Panc1 (cell line): Measurements from ENCODE around the gene PRR36. TPM values are rescaled to one million over a fixed set of nuclear protein-coding genes. Genes with fewer than 3 reads are reported as not detected.
A peak's percentile ranks its signal among the peaks of the same experiment; 100 is the strongest.

Experiments used
- ATAC-seq: fragments of 200-7000 bp; cut with Tn5 transposase; 2 replicates; pipeline ENCODE4 v1.9.1; 2020; ENCODE audit warnings: mild to moderate bottlenecking, moderate library complexity
- Bru-seq: library from RNA; stranded (reverse); fragments of 400-500 nt; gene quantifications from one replicate; lab custom pipeline; 2021; lab: Mats Ljungman, UMichigan
- BruChase-seq, 2 experiments: library from RNA; stranded (reverse); fragments of 400-500 nt; gene quantifications; one replicate each; lab custom pipeline; 2021; lab: Mats Ljungman, UMichigan
- BruUV-seq: library from RNA; stranded (reverse); fragments of 400-500 nt; replicated peaks from 2 replicates; lab custom pipeline; 2021; lab: Mats Ljungman, UMichigan
- CTCF ChIA-PET: fragments of 300-600 bp; sonication (Branson Sonifier 250); formaldehyde crosslinking; loops from one replicate; lab custom pipeline; 2022; ENCODE audit warnings: antibody characterized with exemption; lab: Charles Lee
- POLR2A ChIA-PET: fragments of 300-600 bp; sonication (Branson Sonifier 250); formaldehyde crosslinking; loops from one replicate; lab custom pipeline; 2022; ENCODE audit warnings: antibody characterized with exemption; lab: Charles Lee
- DNase-seq: peaks from one replicate; pipeline ENCODE4 v3.0.0-alpha.2; 2010; ENCODE audit warnings: low read depth, low spot score
- H3K27ac ChIP-seq: 2 replicates; pipeline ENCODE4 v1.5.1; 2011; ENCODE audit warnings: mild to moderate bottlenecking, low read length, inconsistent platforms
- H3K27me3 ChIP-seq: fragments of 200-500 bp; sonication (Bioruptor generic); 2 replicates; pipeline ENCODE4 v1.6.0; 2014; ENCODE audit warnings: low read length, inconsistent platforms; ENCODE audit not compliant: control insufficient read depth, insufficient read depth
- H3K36me3 ChIP-seq: fragments of 200-500 bp; sonication (Bioruptor generic); 2 replicates; pipeline ENCODE4 v1.5.1; 2014; ENCODE audit warnings: inconsistent platforms, mild to moderate bottlenecking, low read length, moderate library complexity; ENCODE audit not compliant: control insufficient read depth, insufficient read depth
- H3K4me1 ChIP-seq: 2 replicates; pipeline ENCODE4 v1.5.1; 2011; ENCODE audit warnings: inconsistent platforms, mild to moderate bottlenecking, low read length, moderate library complexity; ENCODE audit not compliant: control insufficient read depth, insufficient read depth
- H3K4me3 ChIP-seq, 2 experiments: 2 replicates each; pipeline ENCODE4 v1.5.1; 2011 to 2012; ENCODE audit warnings: low read depth in 2 of 2, low read length in 2 of 2, mild to moderate bottlenecking in 2 of 2, inconsistent platforms in 1 of 2, moderate library complexity in 1 of 2
- H3K9me3 ChIP-seq: fragments of 200-500 bp; sonication (Bioruptor generic); 2 replicates; pipeline ENCODE4 v1.5.1; 2014; ENCODE audit warnings: low read depth, mild to moderate bottlenecking, inconsistent platforms, low read length, moderate library complexity; ENCODE audit not compliant: control insufficient read depth, insufficient read depth
- POLR2AphosphoS5 ChIP-seq: IDR thresholded peaks from 2 replicates; pipeline ENCODE4 v1.6.1; 2012; ENCODE audit warnings: mild to moderate bottlenecking, low read depth, low read length, moderate library complexity
- SIN3A ChIP-seq: IDR thresholded peaks from 2 replicates; pipeline ENCODE4 v1.6.1; 2012; ENCODE audit warnings: low read depth, mild to moderate bottlenecking, low read length, moderate library complexity, borderline replicate concordance; ENCODE audit not compliant: insufficient read depth
- TCF7L2 ChIP-seq: IDR thresholded peaks from 2 replicates; pipeline ENCODE4 v1.6.1; 2011; ENCODE audit warnings: mild to moderate bottlenecking, low read depth, low read length, inconsistent platforms
- in situ Hi-C: cut with HindIII; loops from 2 replicates; pipeline ENCODE4 v1.10.0; 2016; ENCODE audit warnings: low sequenced_read_pairs, low pct_unique_long_range_greater_than_20kb
- intact Hi-C: fragments of 100-400 bp; cut with micrococcal nuclease; formaldehyde crosslinking; loops from one replicate; pipeline ENCODE4 v1.10.0; 2022; ENCODE audit not compliant: unreplicated experiment
- long read RNA-seq: library from polyadenylated mRNA; unstranded; transcript quantifications from one replicate; pipeline ENCODE4 v2.0.0, GENCODE V29; 2021; ENCODE audit not compliant: unreplicated experiment
- polyA plus RNA-seq: library from polyadenylated mRNA; unstranded; fragments of >200 nt; gene quantifications from one replicate; pipeline ENCODE4 v1.2.1, GENCODE V29; 2012; ENCODE audit warnings: missing spikeins; ENCODE audit not compliant: insufficient read length
- total RNA-seq: library from RNA; stranded (reverse); gene quantifications from one replicate; pipeline ENCODE4 v1.2.1, GENCODE V29; 2021; ENCODE audit not compliant: unreplicated experiment
- TF ChIP-seq, protein P1 (sequence below), 2 experiments: IDR thresholded peaks; 2 replicates each; pipeline ENCODE4 v1.6.1; 2011 to 2012; ENCODE audit warnings: low read depth in 2 of 2, control low read depth in 1 of 2, low read length in 1 of 2, mild to moderate bottlenecking in 1 of 2, moderate library complexity in 1 of 2; ENCODE audit not compliant: insufficient read depth in 1 of 2
- TF ChIP-seq, protein P2 (sequence below): fragments of 450-650 bp; IDR thresholded peaks from 2 replicates; pipeline ENCODE4 v1.5.1; 2017; ENCODE audit warnings: mild to moderate bottlenecking

Gene PRR36
- total RNA-seq = 3.7 TPM
- 8.8 TPM for polyA plus RNA-seq
- Bru-seq, nascent RNA = percentile 34 among the genes with signal in this experiment
- percentile 34 among the genes with signal in this experiment for BruChase-seq, experiment 1, labeled RNA remaining after a 2-hour chase
- BruChase-seq, experiment 2, labeled RNA remaining after a 6-hour chase = percentile 54 among the genes with signal in this experiment
- long read RNA-seq, partial matches to known transcripts = 3 of 5 reads
- long read RNA-seq, other reads (novel, unspliced or antisense) = 2 of 5 reads

DNA sequence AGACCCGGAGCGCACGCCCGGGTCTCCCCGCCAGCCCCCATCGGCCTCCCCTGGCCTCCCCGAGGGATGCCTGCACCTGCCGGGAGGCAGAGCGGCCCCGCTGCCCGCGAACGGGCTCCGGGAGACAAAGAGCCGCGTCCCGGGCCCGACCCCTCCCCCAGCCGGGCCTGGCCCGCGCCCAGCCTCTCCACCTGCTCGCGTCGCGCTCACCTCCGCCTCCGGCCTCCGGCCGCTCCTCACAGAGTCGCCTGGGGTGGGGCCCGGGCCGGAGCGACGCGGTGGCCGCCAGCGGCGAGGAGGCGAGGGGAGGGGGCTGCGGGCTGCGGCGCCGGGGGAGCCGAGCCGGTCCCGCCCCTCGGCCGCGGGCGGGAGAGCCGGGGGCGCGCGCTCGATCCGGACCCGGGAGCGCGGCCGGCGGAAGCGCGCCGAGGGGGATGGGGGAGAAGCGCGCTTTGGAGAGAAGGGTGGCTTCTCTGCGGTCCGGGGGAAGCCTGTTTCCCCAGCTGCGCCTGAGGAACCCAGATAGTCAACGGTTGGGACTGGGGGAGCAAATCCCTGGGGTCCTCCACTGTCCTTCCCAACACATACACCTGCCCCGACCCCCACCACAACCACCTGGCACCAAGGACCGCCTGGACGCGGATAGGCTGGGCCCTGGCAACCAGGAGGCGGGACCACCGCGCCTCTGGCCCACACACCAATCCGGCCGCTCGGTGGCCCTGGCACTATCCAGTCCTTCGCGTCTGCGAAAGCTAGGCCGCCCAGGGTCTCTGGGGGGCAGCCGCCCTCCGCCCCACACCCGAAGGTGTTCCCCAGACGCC, at the start of gene PRR36:
TSS of gene PRR36 (minus strand) at position 315 of the 821 bp plus-strand sequence. CDS start 701 bp downstream, outside the sequence.
- H3K27me3 ChIP-seq = no peaks in the 10 kb centered on the region
- H3K4me1 ChIP-seq = no peaks in the 10 kb centered on the region
- POLR2A ChIA-PET = interaction anchor here (0.7 kb wide), 1 partner anchor 10 kb away, joined by 5 read pairs; no protein-coding TSS in a partner anchor
- no TSS peak for BruUV-seq
- CTCF ChIA-PET = no interaction called here
- H3K36me3 ChIP-seq = no peaks in the 10 kb centered on the region
- H3K9me3 ChIP-seq = no peaks in the 10 kb centered on the region
- intact Hi-C loops = no loop called here
- no peak within 1 kb of the TSS for H3K27ac ChIP-seq
- DNase-seq (no peak), ATAC-seq (peak; percentile 42; the same call in 1 of the 2 replicates)
- TF ChIP-seq POLR2AphosphoS5 (no peak), TCF7L2 (no peak), SIN3A (no peak)
- peak within 1 kb of the TSS; percentile 45 to 49 for H3K4me3 ChIP-seq
- in situ Hi-C loops = no loop called here

GRCh38 chr19:7923295-7924191, 49.4 kb upstream of the PRR36 start:
- Histone ChIP-seq H3K4me3 (no peak overlapping the region; a peak in 1 of 4 replicates), H3K4me1 (peaks cover 40% of the 10 kb centered on the region), H3K9me3 (no peaks in the 10 kb centered on the region), H3K27me3 (no peaks in the 10 kb centered on the region), H3K36me3 (no peaks in the 10 kb centered on the region; the same call in 1 of the 2 replicates), H3K27ac (peak overlapping the region; percentile 0; the same call in 1 of the 2 replicates)
- POLR2A ChIA-PET = no interaction called here
- DNase-seq (no peak), ATAC-seq (no peak)
- CTCF ChIA-PET = interaction anchor here (0.5 kb wide), 1 partner anchor 21 kb away, joined by 3 read pairs; no protein-coding TSS in a partner anchor
- TF ChIP-seq POLR2AphosphoS5 (peak; percentile 59), SIN3A (no peak)
- intact Hi-C loops = no loop called here
- BruUV-seq = no TSS peak
- in situ Hi-C loops = no loop called here

DNA sequence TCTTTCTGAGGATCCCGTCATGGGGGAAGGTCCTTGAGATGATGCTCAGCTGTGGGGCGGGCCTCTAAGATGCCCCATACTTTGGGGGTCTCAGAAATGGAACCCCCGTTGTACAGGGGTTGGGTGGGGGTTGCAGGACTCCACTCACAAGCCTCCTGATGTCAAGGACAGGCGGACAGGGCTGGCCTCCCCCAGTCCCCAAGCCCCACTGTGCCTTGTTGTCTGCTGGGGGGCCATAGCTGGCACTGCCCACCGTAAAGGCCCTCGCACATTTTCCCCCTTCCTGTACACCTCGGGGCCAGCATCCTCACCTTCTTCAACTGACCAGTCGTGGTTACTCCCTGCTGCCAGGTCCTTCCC, 48.6 kb upstream of the PRR36 start:
- in situ Hi-C loops = no loop called here
- no peak for TF ChIP-seq TCF7L2
- no peak for TF ChIP-seq SIN3A
- no peak for TF ChIP-seq POLR2AphosphoS5
- TF ChIP-seq, protein P1, sequence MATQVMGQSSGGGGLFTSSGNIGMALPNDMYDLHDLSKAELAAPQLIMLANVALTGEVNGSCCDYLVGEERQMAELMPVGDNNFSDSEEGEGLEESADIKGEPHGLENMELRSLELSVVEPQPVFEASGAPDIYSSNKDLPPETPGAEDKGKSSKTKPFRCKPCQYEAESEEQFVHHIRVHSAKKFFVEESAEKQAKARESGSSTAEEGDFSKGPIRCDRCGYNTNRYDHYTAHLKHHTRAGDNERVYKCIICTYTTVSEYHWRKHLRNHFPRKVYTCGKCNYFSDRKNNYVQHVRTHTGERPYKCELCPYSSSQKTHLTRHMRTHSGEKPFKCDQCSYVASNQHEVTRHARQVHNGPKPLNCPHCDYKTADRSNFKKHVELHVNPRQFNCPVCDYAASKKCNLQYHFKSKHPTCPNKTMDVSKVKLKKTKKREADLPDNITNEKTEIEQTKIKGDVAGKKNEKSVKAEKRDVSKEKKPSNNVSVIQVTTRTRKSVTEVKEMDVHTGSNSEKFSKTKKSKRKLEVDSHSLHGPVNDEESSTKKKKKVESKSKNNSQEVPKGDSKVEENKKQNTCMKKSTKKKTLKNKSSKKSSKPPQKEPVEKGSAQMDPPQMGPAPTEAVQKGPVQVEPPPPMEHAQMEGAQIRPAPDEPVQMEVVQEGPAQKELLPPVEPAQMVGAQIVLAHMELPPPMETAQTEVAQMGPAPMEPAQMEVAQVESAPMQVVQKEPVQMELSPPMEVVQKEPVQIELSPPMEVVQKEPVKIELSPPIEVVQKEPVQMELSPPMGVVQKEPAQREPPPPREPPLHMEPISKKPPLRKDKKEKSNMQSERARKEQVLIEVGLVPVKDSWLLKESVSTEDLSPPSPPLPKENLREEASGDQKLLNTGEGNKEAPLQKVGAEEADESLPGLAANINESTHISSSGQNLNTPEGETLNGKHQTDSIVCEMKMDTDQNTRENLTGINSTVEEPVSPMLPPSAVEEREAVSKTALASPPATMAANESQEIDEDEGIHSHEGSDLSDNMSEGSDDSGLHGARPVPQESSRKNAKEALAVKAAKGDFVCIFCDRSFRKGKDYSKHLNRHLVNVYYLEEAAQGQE (IDR thresholded peaks at IDR 0.05; ENCODE audit: insufficient read depth in 1 of 2, low read depth in 2 of 2, low read length in 1 of 2) = no peak
- TF ChIP-seq, protein P2, sequence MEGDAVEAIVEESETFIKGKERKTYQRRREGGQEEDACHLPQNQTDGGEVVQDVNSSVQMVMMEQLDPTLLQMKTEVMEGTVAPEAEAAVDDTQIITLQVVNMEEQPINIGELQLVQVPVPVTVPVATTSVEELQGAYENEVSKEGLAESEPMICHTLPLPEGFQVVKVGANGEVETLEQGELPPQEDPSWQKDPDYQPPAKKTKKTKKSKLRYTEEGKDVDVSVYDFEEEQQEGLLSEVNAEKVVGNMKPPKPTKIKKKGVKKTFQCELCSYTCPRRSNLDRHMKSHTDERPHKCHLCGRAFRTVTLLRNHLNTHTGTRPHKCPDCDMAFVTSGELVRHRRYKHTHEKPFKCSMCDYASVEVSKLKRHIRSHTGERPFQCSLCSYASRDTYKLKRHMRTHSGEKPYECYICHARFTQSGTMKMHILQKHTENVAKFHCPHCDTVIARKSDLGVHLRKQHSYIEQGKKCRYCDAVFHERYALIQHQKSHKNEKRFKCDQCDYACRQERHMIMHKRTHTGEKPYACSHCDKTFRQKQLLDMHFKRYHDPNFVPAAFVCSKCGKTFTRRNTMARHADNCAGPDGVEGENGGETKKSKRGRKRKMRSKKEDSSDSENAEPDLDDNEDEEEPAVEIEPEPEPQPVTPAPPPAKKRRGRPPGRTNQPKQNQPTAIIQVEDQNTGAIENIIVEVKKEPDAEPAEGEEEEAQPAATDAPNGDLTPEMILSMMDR = no peak
- peaks cover 33% of the 10 kb centered on the region for H3K4me1 ChIP-seq
- intact Hi-C loops = no loop called here
- ChIA-PET CTCF (no interaction called here), POLR2A (no interaction called here)
- no peaks in the 10 kb centered on the region for H3K9me3 ChIP-seq
- no peak overlapping the region for H3K27ac ChIP-seq
- no peak overlapping the region for H3K4me3 ChIP-seq
- H3K27me3 ChIP-seq = no peaks in the 10 kb centered on the region
- DNase-seq (no peak), ATAC-seq (no peak)
- no peaks in the 10 kb centered on the region; the same call in 1 of the 2 replicates for H3K36me3 ChIP-seq
- BruUV-seq = no TSS peak
